ENCODE data around the gene RAB3A.

- TF ChIP-seq POLR2AphosphoS5 (IDR thresholded peaks at IDR 0.05; ENCODE audit: borderline replicate concordance, low read depth, low read length) (no peak), EZH2 (IDR thresholded peaks at IDR 0.05) (no peak)
These were observed 27.9 kb upstream of the RAB3A start for GRCh38 chr19:18231775-18232174.
